ENCODE results near the gene MLKL. TPM values are rescaled to one million over a fixed set of nuclear protein-coding genes. Genes with fewer than 3 reads are reported as not detected.

MLKL gene
- polyA plus RNA-seq (2012; ENCODE audit: insufficient read depth, insufficient read length, low read depth) = not detected

DNA sequence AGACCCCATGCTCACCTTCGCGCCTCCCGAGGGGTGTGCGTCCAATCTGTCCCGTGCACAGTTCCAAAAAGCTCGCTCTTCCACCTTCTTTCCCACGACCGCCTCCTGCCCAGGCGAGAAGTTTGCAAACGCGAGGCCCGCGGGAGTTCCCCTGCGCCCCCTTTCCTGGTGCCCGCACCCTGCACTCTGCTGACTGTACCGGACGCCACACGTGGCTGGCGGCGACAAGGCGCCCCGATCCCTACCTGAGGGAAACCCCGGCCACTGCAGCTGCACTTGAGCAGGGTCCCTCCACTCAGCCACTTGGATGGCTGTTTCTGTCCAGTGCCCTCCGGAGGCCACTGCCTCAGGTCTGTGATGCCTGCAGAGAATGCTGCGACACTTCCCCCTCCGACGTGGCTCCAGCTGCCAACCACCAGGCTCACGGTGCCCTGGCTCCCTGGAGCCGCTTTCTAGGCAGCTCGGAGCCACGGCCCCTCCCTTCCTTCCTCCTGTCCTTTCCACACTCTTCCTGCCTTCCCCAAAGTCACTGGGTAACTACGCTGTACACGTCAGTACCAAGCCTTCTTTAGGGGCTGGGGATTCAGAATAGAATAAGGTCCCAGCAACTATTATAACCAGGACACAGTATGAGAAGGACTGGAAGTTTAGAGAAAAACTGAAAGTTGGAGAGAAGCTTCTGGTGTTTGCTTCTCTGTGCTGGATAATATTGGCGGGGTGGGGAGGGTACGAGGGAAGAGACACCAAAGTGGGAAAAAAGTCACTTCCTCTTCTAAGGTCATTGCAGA is at the start of gene MLKL:
MLKL (minus strand) TSS at position 425 of the 788 bp plus-strand sequence. CDS start 5,105 bp downstream, outside the sequence.
- no peaks in the 10 kb centered on the region for H3K4me1 ChIP-seq
- TF ChIP-seq, protein P1, sequence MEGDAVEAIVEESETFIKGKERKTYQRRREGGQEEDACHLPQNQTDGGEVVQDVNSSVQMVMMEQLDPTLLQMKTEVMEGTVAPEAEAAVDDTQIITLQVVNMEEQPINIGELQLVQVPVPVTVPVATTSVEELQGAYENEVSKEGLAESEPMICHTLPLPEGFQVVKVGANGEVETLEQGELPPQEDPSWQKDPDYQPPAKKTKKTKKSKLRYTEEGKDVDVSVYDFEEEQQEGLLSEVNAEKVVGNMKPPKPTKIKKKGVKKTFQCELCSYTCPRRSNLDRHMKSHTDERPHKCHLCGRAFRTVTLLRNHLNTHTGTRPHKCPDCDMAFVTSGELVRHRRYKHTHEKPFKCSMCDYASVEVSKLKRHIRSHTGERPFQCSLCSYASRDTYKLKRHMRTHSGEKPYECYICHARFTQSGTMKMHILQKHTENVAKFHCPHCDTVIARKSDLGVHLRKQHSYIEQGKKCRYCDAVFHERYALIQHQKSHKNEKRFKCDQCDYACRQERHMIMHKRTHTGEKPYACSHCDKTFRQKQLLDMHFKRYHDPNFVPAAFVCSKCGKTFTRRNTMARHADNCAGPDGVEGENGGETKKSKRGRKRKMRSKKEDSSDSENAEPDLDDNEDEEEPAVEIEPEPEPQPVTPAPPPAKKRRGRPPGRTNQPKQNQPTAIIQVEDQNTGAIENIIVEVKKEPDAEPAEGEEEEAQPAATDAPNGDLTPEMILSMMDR (IDR thresholded peaks at IDR 0.05; ENCODE audit: low read depth, low read length) = 0 out of 2 replicates have a peak, but pooled peaks have one; percentile 2
- peak; percentile 48 for DNase-seq
- H3K27me3 ChIP-seq = peaks cover 17% of the 10 kb centered on the region
- H3K9me3 ChIP-seq = no peaks in the 10 kb centered on the region
- H3K36me3 ChIP-seq = no peaks in the 10 kb centered on the region
- peak within 1 kb of the TSS; percentile 71 for H3K4me3 ChIP-seq (ENCODE audit: low read depth, low read length)

DNA sequence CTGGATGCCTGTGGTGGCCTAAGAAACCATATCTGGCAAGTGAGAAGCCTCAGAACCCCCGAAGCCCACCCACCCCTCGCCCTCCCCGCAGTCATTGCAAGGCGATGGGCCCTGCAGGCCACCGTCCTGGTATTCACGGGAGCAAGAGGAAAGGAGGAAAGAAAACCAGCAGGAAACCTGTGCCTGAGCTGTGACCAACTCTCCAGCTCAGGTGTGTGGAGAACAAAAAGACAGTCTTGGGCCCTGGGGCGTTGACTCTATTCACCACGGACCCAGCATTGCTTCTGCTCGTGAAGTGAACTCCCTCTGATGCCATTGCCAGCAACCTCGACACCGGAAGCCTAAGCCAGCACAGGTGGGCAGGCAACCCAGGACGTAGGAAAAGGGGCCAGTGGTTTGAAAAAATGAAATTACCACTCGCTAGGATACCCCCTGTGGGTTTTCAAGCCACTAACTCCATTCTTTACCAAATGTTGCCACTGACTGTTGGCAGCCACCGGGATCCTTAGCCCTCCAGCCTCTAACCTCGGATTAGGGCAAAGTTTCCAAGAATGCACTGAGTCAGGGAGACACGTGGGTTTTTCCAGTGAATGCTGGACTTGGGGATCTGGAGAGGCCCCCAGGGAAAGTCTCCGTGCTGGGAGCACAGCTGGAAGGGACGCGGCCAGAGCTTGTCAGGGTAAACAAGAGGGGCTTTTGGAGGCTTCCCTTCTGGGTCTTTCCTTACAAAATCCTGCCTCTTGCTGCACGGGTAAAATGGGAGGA is 48.8 kb upstream of the MLKL start:
- Histone ChIP-seq H3K36me3 (no peaks in the 10 kb centered on the region), H3K4me1 (no peaks in the 10 kb centered on the region), H3K9me3 (no peaks in the 10 kb centered on the region), H3K4me3 (ENCODE audit: low read depth, low read length) (no peak overlapping the region), H3K27me3 (no peaks in the 10 kb centered on the region)
- TF ChIP-seq, protein P1 (IDR thresholded peaks at IDR 0.05; ENCODE audit: low read depth, low read length) = no peak
- DNase-seq = no peak

DNA sequence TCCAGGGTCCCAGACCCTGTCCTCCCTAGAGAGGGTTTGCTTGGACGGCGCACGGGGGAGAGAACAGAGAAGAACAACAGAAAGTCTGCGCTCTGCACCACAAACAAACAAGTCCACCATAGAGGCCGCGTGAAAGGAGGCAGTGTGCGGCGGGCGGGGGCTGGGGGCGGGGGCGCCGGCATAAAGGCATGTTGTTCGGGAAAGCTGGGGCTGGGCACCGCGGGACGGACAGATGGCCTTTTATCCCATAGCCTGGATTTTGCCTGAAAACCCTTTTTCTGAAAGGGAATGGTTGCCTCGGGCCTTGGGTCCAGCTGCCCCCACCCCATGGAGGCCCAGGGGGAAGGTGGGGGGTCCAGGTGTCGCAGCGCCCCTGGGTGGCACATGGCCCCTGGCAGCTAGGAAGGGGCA is 48.0 kb upstream of the MLKL start:
- Histone ChIP-seq H3K27me3 (no peaks in the 10 kb centered on the region), H3K36me3 (no peaks in the 10 kb centered on the region), H3K4me3 (ENCODE audit: low read depth, low read length) (no peak overlapping the region), H3K4me1 (no peaks in the 10 kb centered on the region), H3K9me3 (no peaks in the 10 kb centered on the region)
- no peak for DNase-seq
- TF ChIP-seq, protein P1 (IDR thresholded peaks at IDR 0.05; ENCODE audit: low read depth, low read length) = no peak

DNA sequence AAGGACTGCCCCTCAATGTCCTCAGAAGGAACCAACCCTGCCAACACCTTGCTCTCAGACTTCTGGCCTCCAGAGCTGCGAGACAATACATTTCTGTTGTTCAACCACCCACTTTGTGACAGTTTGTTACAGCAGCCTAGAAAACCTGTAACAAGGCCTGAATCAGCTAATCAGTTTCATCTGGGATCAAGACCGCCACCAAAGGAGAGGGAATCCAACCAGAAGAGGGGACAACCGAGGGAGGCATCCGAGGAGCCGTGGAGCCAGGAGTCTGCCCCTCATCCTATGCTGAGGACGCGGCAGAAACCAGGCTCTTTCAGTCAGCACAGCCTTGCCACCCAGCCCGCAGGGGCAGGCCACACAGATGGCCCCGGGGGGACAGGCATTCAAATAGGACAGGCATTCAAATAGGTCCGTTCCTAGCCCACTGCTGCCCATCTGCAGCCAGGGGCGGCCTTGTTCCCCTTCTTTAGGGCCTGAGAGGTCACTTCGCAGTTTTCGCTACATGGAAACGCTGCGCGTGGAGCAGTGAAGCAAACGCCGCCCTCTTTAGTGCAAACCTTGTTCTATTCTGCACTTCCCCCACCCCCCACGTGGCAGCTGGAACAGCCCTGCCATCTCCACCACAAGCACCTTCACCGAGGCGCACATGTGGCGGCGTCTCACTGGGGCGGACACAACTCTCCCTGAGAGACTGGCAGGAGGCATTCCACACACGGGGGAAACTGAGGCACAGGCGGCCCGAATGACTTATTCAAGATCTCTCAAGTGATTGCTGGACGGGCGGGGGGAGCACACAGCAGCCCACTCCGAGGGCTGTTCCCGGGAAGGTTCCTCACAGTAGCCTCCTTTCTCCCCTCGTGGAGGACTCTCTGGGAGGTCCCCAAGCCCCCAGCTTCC is 47.3 kb upstream of the MLKL start:
- TF ChIP-seq, protein P1 (IDR thresholded peaks at IDR 0.05; ENCODE audit: low read depth, low read length) = no peak
- no peak for DNase-seq
- no peaks in the 10 kb centered on the region for H3K4me1 ChIP-seq
- no peaks in the 10 kb centered on the region for H3K27me3 ChIP-seq
- H3K36me3 ChIP-seq = no peaks in the 10 kb centered on the region
- no peaks in the 10 kb centered on the region for H3K9me3 ChIP-seq
- no peak overlapping the region for H3K4me3 ChIP-seq (ENCODE audit: low read depth, low read length)

DNA sequence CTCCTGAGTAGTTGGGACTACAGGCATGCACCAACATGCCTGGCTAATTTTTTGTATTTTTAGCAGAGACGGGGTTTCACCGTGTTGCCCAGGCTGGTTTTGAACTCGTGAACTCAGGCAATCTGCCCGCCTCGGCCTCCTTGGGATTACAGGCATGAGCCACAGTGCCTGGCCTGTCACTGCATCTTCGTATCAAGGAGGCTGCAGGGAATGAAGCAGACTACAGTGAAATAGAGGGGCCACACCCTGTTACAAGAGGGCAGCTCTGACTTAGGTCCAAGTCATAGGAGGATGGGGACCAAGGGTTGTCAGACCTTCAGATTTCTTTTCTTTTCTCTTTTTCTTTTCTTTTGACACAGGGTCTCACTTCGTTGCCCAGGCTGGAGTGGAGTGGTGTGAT is 45.3 kb upstream of the MLKL start:
- H3K4me1 ChIP-seq = no peaks in the 10 kb centered on the region
- DNase-seq = no peak
- H3K27me3 ChIP-seq = no peaks in the 10 kb centered on the region
- no peaks in the 10 kb centered on the region for H3K9me3 ChIP-seq
- H3K4me3 ChIP-seq (ENCODE audit: low read depth, low read length) = no peak overlapping the region
- no peaks in the 10 kb centered on the region for H3K36me3 ChIP-seq
- TF ChIP-seq, protein P1 (IDR thresholded peaks at IDR 0.05; ENCODE audit: low read depth, low read length) = no peak
